GM12878 (cell line): ENCODE data around the gene LMNTD2. TPM values are rescaled to one million over a fixed set of nuclear protein-coding genes. Genes with fewer than 3 reads are reported as not detected.

Experiments used
- ATAC-seq: fragments of 200-7000 bp; cut with Tn5 transposase; 3 replicates; pipeline ENCODE4 v1.9.1; 2020; ENCODE audit warnings: mild to moderate bottlenecking, moderate library complexity
- BruUV-seq: library from RNA; stranded (reverse); fragments of 400-500 nt; replicated peaks from 2 replicates; lab custom pipeline; 2021; lab: Mats Ljungman, UMichigan
- CTCF ChIA-PET: fragments of 300-600 bp; sonication (Branson Sonifier 250); formaldehyde crosslinking; extraction: SDS; loops from one replicate; lab custom pipeline; 2021; ENCODE audit warnings: inconsistent platforms; lab: Yijun Ruan, JAX
- POLR2A ChIA-PET: fragments of 350-600 bp; formaldehyde crosslinking; extraction: SDS; loops from one replicate; lab custom pipeline; 2021; ENCODE audit warnings: inconsistent platforms; lab: Charles Lee
- RAD21 ChIA-PET: fragments of 300-600 bp; sonication (Branson Sonifier 250); formaldehyde crosslinking; loops from one replicate; lab custom pipeline; 2023; ENCODE audit warnings: antibody characterized with exemption; ENCODE audit not compliant: unreplicated experiment; lab: Charles Lee
- SMC1A ChIA-PET: fragments of 300-600 bp; sonication (Branson Sonifier 250); formaldehyde crosslinking; loops from one replicate; lab custom pipeline; 2023; ENCODE audit not compliant: unreplicated experiment, uncharacterized antibody; lab: Charles Lee
- DNase-seq: peaks from one replicate; pipeline ENCODE4 v3.0.0-alpha.2; 2011; ENCODE audit warnings: low read depth, low spot score
- FAIRE-seq: peaks from 3 replicates; lab custom pipeline; 2011; peaks lifted over from hg19 to GRCh38; lab: Jason Lieb, UNC
- H2AFZ ChIP-seq: 2 replicates; pipeline ENCODE4 v1.6.0; 2011; ENCODE audit warnings: low read depth, low read length, control low read depth; ENCODE audit not compliant: control insufficient read depth
- H3K27ac ChIP-seq: 2 replicates; pipeline ENCODE4 v1.5.1; 2011; ENCODE audit warnings: control low read depth; ENCODE audit not compliant: control insufficient read depth, insufficient read depth
- H3K27me3 ChIP-seq, 2 experiments: replicated peaks in 1 of 2; 2 replicates each; pipeline versions ENCODE4 v1.6.0 to v1.6.1; 2011; ENCODE audit warnings: low read length in 1 of 2; ENCODE audit not compliant: control insufficient read depth in 2 of 2, insufficient read depth in 2 of 2
- H3K36me3 ChIP-seq, 2 experiments: 2 replicates each; pipeline ENCODE4 v1.5.1; 2011; ENCODE audit warnings: low read length in 1 of 2; ENCODE audit not compliant: control insufficient read depth in 2 of 2, insufficient read depth in 2 of 2
- H3K4me1 ChIP-seq: 2 replicates; pipeline ENCODE4 v1.6.1; 2011; ENCODE audit warnings: mild to moderate bottlenecking, low read length, moderate library complexity, mixed read lengths; ENCODE audit not compliant: control insufficient read depth, insufficient read depth
- H3K4me2 ChIP-seq: 2 replicates; pipeline ENCODE4 v1.6.0; 2011; ENCODE audit warnings: control low read depth; ENCODE audit not compliant: control insufficient read depth, insufficient read depth
- H3K4me3 ChIP-seq: fragments of 200-600 bp; sonication (generic); 2 replicates; pipeline ENCODE4 v1.5.1; 2016
- H3K79me2 ChIP-seq: 2 replicates; pipeline ENCODE4 v1.6.0; 2011; ENCODE audit warnings: low read length; ENCODE audit not compliant: control insufficient read depth, insufficient read depth
- H3K9ac ChIP-seq: 2 replicates; pipeline ENCODE4 v1.8.0; 2011; ENCODE audit warnings: low read length, control low read depth, mixed read lengths; ENCODE audit not compliant: control insufficient read depth, insufficient read depth
- H3K9me3 ChIP-seq: replicated peaks from 3 replicates; pipeline ENCODE4 v1.5.1; 2011; ENCODE audit warnings: mild to moderate bottlenecking, low read length; ENCODE audit not compliant: control insufficient read depth, insufficient read depth
- H4K20me1 ChIP-seq: 2 replicates; pipeline ENCODE4 v1.6.0; 2011; ENCODE audit not compliant: control insufficient read depth, insufficient read depth
- ASH2L ChIP-seq: fragments of 300-600, 200-600 bp; sonication (generic); IDR thresholded peaks from 2 replicates; pipeline ENCODE4 v1.6.1; 2017; ENCODE audit warnings: low read depth, mild to moderate bottlenecking, borderline replicate concordance
- ATF7 ChIP-seq: fragments of 450-650 bp; IDR thresholded peaks from 2 replicates; pipeline ENCODE4 v1.6.1; 2016; ENCODE audit warnings: low read depth, mild to moderate bottlenecking
- CBX3 ChIP-seq: fragments of 200-600 bp; sonication (generic); IDR thresholded peaks from 2 replicates; pipeline ENCODE4 v1.6.1; 2016; ENCODE audit warnings: low read depth, borderline replicate concordance
- EGR1 ChIP-seq, 2 experiments: IDR thresholded peaks; 1 replicate in 1 of 2; 2 replicates in 1 of 2; pipeline ENCODE4 v1.6.1; 2011 to 2012; ENCODE audit warnings: low read depth in 2 of 2, low read length in 2 of 2, borderline replicate concordance in 1 of 2, mild to moderate bottlenecking in 1 of 2, moderate library complexity in 1 of 2
- GABPA ChIP-seq: IDR thresholded peaks from 2 replicates; pipeline ENCODE4 v1.6.1; 2014; ENCODE audit warnings: antibody characterized with exemption, low read depth, mild to moderate bottlenecking, inconsistent platforms
- HDAC2 ChIP-seq: fragments of 200-600 bp; sonication (generic); IDR thresholded peaks from 2 replicates; pipeline ENCODE4 v1.6.1; 2017
- SMARCA5 ChIP-seq: fragments of 450-650 bp; IDR thresholded peaks from 2 replicates; pipeline ENCODE4 v1.6.1; 2017; ENCODE audit warnings: mild to moderate bottlenecking
- SREBF2 ChIP-seq: IDR thresholded peaks from 2 replicates; pipeline ENCODE4 v1.6.1; 2012; ENCODE audit warnings: mild to moderate bottlenecking, low read length
- STAT1 ChIP-seq: fragments of 450-650 bp; conservative IDR thresholded peaks from 2 replicates; pipeline ENCODE4 v1.6.1; 2014; ENCODE audit warnings: antibody characterized with exemption, mild to moderate bottlenecking
- SUZ12 ChIP-seq: fragments of 200-600 bp; sonication (generic); IDR thresholded peaks from one replicate; pipeline ENCODE4 v1.6.1; 2018; ENCODE audit warnings: antibody characterized with exemption, mild to moderate bottlenecking; ENCODE audit not compliant: unreplicated experiment
- TAF1 ChIP-seq: IDR thresholded peaks from 2 replicates; pipeline ENCODE4 v1.6.1; 2011; ENCODE audit warnings: mild to moderate bottlenecking, low read depth, low read length, borderline replicate concordance
- YY1 ChIP-seq: IDR thresholded peaks from 2 replicates; pipeline ENCODE4 v1.6.1; 2011; ENCODE audit warnings: low read depth, mild to moderate bottlenecking, low read length
- WGBS: methylation state at CpG from one replicate; pipeline ENCODE4 v1.1.6; 2016; ENCODE audit warnings: low lambda C conversion rate; ENCODE audit not compliant: insufficient replicate concordance, insufficient coverage; ENCODE audit errors: missing lambda C conversion rate; 5-methylcytosine and 5-hydroxymethylcytosine counted together
- in situ Hi-C: fragments of 300-500 bp; cut with MboI; formaldehyde crosslinking; loops from 9 replicates; pipeline ENCODE4 v1.14.3; 2018; ENCODE audit warnings: mixed read lengths
- intact Hi-C: fragments of 100-400 bp; cut with micrococcal nuclease; formaldehyde crosslinking; loops from one replicate; pipeline ENCODE4 v1.14.2; 2022; ENCODE audit not compliant: unreplicated experiment
- polyA plus RNA-seq, 11 experiments: library from polyadenylated mRNA; depleted of rRNA in 4 of 11; unstranded in 6 of 11; stranded (reverse) in 5 of 11; fragments of >200 nt; fragmentation: Nextera tagmentation in 4 of 11; fragmentation: Illumina TruSeq in 1 of 11; extraction: Ambion mirVana in 4 of 11; extraction: Trizol in 1 of 11; gene quantifications; 1 replicate in 1 of 11; 2 replicates in 10 of 11; pipeline versions ENCODE4 v1.2.1 to v1.2.3, GENCODE V29; 2011 to 2016; ENCODE audit warnings: inconsistent platforms in 2 of 11, missing spikeins in 2 of 11, low read depth in 1 of 11
- total RNA-seq, 4 experiments: library from RNA; depleted of rRNA in 3 of 4; stranded (reverse); fragments of >200 nt in 3 of 4; fragmentation: Illumina TruSeq in 1 of 4; extraction: Trizol in 1 of 4; gene quantifications; 2 replicates each; pipeline versions ENCODE4 v1.2.1 to v1.2.3, GENCODE V29; 2013 to 2021
- TF ChIP-seq, protein P1 (sequence below): fragments of 450-650 bp; IDR thresholded peaks from 2 replicates; pipeline ENCODE4 v1.6.1; 2017; ENCODE audit warnings: antibody characterized with exemption, mild to moderate bottlenecking, moderate library complexity
- TF ChIP-seq, protein P2 (sequence below): fragments of 450-650 bp; conservative IDR thresholded peaks from 2 replicates; pipeline ENCODE4 v1.6.1; 2017; ENCODE audit warnings: mild to moderate bottlenecking, moderate library complexity
- TF ChIP-seq, protein P3 (sequence below): fragments of 450-650 bp; IDR thresholded peaks from 2 replicates; pipeline ENCODE4 v1.6.1; 2017; ENCODE audit warnings: low read depth, mild to moderate bottlenecking, moderate library complexity

Gene LMNTD2
- total and polyA plus RNA-seq, 10 of the 15 experiments (the other 5 are each of a cell fraction or from before 2014, with no cell fraction given), result 0.22 to 4.1 (median 1.3) TPM; not detected in 2

DNA sequence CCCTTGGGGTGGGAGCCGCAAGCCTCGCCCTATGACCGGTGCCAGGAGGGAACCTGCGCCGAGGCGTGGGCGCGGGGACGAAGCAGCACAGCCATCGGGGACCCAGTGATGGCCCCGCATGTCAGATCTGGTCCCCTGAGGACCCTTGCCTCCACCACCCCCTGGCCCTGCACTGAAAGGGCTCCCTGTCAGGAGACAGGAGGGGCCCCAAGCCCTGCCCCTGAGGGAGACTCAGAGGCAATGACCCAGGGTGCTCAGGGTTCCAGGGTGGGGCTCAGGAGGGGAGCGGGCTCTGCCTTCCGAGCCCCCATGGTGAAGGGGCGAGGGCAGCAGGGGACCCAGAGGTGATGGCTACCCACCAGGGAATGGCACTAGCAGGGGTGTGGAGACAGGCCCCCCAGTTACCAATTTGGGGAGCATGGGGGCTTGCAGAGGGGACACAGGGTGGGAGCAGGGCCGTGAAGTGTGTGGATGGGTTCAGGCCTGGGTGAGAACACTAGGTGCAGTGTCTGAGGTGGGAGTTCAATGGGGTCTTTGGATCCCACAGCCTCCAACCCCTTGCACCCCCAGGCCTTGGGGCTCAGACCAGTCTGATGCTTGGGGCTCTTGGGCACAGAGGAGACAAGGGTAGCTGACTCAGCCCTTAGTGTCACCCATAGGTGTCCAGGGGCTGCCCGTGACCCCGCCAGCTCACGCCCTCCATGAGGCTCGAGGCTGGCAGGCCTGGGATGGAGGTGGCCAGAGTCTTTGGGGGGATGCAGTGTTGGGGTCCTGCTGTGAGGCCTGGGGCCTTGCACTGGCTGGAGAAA, 22.7 kb downstream of the LMNTD2 start:
- in situ Hi-C loops, result no loop called here
- WGBS, result 20% methylated on average over 17 of the region's 19 CpGs
- TSS peak; percentile 66 for BruUV-seq

More for the DNA sequence above, 22.7 kb downstream of the LMNTD2 start:
- POLR2A ChIA-PET, result interaction anchor here (2.5 kb wide), 1 partner anchor 38 kb away, joined by 15 read pairs; the partner anchor contains the start of gene PHRF1
- peak overlapping the region; percentile 75 for H3K4me3 ChIP-seq
- no peak for TF ChIP-seq HDAC2
- no peak for TF ChIP-seq ATF7
- TF ChIP-seq ASH2L, result no peak
- TF ChIP-seq, protein P1, sequence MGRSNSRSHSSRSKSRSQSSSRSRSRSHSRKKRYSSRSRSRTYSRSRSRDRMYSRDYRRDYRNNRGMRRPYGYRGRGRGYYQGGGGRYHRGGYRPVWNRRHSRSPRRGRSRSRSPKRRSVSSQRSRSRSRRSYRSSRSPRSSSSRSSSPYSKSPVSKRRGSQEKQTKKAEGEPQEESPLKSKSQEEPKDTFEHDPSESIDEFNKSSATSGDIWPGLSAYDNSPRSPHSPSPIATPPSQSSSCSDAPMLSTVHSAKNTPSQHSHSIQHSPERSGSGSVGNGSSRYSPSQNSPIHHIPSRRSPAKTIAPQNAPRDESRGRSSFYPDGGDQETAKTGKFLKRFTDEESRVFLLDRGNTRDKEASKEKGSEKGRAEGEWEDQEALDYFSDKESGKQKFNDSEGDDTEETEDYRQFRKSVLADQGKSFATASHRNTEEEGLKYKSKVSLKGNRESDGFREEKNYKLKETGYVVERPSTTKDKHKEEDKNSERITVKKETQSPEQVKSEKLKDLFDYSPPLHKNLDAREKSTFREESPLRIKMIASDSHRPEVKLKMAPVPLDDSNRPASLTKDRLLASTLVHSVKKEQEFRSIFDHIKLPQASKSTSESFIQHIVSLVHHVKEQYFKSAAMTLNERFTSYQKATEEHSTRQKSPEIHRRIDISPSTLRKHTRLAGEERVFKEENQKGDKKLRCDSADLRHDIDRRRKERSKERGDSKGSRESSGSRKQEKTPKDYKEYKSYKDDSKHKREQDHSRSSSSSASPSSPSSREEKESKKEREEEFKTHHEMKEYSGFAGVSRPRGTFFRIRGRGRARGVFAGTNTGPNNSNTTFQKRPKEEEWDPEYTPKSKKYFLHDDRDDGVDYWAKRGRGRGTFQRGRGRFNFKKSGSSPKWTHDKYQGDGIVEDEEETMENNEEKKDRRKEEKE, result no peak
- no peak for TF ChIP-seq SREBF2
- TF ChIP-seq YY1, result 0 out of 2 replicates have a peak, but pooled peaks have one; percentile 3
- no peak for TF ChIP-seq SUZ12
- TF ChIP-seq EGR1 (IDR thresholded peaks at IDR 0.05; ENCODE audit: borderline replicate concordance in 1 of 2, low read depth in 2 of 2, low read length in 2 of 2), result peak in 1 of 2 experiments; percentile 48; a peak in 1 of 3 replicates
- TF ChIP-seq TAF1, result no peak
- TF ChIP-seq CBX3, result no peak
- TF ChIP-seq STAT1, result no peak
- TF ChIP-seq, protein P2, sequence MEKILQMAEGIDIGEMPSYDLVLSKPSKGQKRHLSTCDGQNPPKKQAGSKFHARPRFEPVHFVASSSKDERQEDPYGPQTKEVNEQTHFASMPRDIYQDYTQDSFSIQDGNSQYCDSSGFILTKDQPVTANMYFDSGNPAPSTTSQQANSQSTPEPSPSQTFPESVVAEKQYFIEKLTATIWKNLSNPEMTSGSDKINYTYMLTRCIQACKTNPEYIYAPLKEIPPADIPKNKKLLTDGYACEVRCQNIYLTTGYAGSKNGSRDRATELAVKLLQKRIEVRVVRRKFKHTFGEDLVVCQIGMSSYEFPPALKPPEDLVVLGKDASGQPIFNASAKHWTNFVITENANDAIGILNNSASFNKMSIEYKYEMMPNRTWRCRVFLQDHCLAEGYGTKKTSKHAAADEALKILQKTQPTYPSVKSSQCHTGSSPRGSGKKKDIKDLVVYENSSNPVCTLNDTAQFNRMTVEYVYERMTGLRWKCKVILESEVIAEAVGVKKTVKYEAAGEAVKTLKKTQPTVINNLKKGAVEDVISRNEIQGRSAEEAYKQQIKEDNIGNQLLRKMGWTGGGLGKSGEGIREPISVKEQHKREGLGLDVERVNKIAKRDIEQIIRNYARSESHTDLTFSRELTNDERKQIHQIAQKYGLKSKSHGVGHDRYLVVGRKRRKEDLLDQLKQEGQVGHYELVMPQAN, result no peak; the same call in 1 of the 2 replicates
- TF ChIP-seq, protein P3, sequence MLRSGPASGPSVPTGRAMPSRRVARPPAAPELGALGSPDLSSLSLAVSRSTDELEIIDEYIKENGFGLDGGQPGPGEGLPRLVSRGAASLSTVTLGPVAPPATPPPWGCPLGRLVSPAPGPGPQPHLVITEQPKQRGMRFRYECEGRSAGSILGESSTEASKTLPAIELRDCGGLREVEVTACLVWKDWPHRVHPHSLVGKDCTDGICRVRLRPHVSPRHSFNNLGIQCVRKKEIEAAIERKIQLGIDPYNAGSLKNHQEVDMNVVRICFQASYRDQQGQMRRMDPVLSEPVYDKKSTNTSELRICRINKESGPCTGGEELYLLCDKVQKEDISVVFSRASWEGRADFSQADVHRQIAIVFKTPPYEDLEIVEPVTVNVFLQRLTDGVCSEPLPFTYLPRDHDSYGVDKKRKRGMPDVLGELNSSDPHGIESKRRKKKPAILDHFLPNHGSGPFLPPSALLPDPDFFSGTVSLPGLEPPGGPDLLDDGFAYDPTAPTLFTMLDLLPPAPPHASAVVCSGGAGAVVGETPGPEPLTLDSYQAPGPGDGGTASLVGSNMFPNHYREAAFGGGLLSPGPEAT, result no peak
- TF ChIP-seq GABPA, result no peak
- 0 out of 2 replicates have a peak, but pooled peaks have one; percentile 8 for TF ChIP-seq SMARCA5
- TF ChIP-seq, all 136 proteins: peak for 3
- RAD21 ChIA-PET, result no interaction called here
- Histone ChIP-seq H2AFZ (peak overlapping the region; percentile 89), H3K4me1 (peaks cover 28% of the 10 kb centered on the region), H3K9me3 (no peaks in the 10 kb centered on the region), H4K20me1 (peaks cover 4% of the 10 kb centered on the region; the same call in 1 of the 2 replicates), H3K79me2 (peaks cover 16% of the 10 kb centered on the region), H3K27me3 (no peaks in the 10 kb centered on the region), H3K27ac (peak overlapping the region; percentile 69), H3K36me3 (peaks cover 0 to 2% of the 10 kb centered on the region in 2 experiments; a peak in 2 of 4 replicates), H3K4me2 (peak overlapping the region; percentile 100), H3K9ac (peak overlapping the region; percentile 66)
- ATAC-seq (no peak), DNase-seq (no peak), FAIRE-seq (no peak)
- intact Hi-C loops, result loop anchor here (2.0 kb wide), 1 partner anchor 31 kb away; the partner anchor contains the start of gene RNH1
- CTCF ChIA-PET, result interaction anchor here (1.2 kb wide), 1 partner anchor 17 kb away, joined by 3 read pairs; no protein-coding TSS in a partner anchor
- SMC1A ChIA-PET, result no interaction called here
